HG03135 (cell line): Measurements from ENCODE around the gene NDN.
"Not testable (repeated sequence)": the region's sequence is repeated elsewhere in the genome, so short reads cannot be mapped to it uniquely, and the experiment has no call there.

ENCODE experiments used
- ATAC-seq: cut with Tn5 transposase; IDR thresholded peaks from one replicate; pipeline ENCODE4 v1.9.1; 2021; ENCODE audit warnings: mild to moderate bottlenecking, moderate library complexity; ENCODE audit not compliant: unreplicated experiment

NDN gene, protein sequence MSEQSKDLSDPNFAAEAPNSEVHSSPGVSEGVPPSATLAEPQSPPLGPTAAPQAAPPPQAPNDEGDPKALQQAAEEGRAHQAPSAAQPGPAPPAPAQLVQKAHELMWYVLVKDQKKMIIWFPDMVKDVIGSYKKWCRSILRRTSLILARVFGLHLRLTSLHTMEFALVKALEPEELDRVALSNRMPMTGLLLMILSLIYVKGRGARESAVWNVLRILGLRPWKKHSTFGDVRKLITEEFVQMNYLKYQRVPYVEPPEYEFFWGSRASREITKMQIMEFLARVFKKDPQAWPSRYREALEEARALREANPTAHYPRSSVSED

DNA sequence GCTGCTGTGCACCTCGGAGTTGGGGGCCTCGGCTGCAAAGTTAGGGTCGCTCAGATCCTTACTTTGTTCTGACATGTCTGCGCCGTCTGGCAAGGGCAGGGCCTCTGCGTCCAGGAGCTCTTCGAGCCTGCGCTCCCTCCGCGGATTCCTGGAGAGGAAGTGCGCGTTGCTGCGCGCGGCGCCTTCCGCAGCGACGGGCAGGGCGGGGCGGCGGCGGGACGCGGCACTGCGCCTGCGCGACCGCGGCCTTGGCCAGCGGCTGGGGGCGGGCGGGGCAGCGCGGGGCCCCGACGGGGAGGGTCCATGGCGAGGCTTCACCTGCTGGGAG, at the start of gene NDN:
Gene NDN (minus strand): TSS at position 163 of the 328 bp plus-strand sequence. CDS start 88 bp downstream, at position 75.
- ATAC-seq = no peak

DNA sequence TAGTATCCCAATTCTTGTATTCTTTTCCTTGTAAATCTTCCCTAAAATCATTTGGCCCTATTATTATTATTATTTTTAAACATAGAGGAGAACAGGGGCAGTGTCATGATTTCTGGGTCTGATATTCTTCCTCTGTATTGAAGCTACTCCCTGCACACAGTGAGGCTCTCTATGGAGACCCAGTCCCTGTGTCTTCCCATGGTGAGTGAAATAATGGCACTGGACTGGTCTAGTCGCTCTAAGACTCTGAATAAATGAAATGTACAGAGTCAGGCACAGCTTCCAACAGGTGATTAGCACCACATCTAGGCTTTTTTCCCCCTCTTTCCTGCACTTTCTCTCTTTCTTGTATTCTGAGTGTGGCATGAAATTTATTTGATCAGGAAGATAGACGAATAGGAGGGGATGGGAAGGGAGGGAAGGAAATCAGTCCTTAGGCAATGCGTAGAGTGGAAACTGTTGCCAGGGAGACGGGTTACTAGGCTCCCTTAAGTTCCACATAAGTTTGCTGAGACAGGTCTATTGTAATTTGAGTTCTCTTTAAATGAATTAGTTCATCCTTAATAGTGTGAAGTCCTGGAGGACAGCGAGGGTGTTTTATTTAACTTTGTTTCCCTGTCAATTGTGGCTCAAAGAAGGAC, 49.0 kb upstream of the NDN start:
- no peak for ATAC-seq

DNA sequence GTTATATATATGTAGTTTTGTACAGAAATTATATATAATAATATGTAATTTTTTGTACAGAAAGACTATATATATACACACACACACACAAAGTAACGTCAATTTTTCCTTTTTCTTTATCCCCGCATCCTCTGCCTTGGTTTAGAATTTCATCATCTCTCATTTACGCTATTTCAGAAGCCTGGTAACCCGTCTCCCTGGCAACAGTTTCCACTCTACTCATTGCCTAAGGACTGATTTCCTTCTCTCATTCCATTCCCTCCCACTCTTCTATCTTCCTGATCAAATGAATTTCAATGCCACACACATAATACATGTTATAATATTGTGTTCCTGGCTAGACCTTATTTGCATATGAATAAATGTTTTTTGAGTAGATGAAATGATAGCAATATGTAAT, 47.8 kb upstream of the NDN start:
- ATAC-seq = no peak

DNA sequence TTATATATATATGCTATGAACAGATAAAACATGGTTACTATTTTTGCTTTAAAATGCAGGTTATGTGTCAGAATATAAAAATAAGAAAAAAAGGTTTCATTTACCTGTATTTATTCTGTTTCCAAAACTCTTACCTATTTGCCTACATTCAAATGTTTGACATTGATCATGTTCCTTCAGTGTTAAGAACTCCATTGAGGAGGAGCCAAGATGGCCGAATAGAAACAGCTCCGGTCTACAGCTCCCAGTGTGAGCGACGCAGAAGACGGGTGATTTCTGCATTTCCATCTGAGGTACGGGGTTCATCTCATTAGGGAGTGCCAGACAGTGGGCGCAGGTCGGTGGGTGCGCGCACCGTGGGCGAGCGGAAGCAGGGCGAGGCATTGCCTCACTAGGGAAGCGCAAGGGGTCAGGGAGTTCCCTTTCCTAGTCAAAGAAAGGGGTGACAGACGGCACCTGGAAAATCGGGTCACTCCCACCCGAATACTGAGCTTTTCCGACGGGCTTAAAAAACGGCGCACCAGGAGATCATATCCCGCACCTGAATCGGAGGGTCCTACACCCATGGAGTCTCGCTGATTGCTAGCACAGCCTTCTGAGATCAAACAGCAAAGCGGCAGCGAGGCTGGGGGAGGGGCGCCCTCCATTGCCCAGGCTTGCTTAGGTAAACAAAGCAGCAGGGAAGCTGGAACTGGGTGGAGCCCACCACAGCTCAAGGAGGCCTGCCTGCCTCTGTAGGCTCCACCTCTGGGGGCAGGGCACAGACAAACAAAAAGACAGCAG, 27.0 kb upstream of the NDN start:
- not testable (repeated sequence) for ATAC-seq

DNA sequence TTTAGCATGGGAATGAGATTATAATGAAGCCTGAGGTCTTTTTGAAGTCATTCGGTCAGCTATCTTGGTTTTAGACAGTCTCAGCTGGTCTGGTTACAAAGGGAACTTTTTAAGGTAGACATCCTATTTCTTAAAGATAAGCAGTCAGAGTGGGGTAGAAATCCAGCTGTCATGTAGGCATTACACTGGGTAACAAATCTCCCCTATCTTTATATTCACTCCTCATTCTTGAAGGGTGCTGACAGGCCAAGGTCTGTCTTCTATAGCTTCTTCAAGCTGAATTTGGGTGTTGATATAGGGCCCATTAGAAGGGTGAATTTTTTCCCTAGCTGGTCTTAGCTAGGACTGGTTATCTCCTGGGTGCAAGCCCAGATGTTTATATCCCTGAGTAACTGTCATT, 21.2 kb upstream of the NDN start:
- no peak for ATAC-seq

DNA sequence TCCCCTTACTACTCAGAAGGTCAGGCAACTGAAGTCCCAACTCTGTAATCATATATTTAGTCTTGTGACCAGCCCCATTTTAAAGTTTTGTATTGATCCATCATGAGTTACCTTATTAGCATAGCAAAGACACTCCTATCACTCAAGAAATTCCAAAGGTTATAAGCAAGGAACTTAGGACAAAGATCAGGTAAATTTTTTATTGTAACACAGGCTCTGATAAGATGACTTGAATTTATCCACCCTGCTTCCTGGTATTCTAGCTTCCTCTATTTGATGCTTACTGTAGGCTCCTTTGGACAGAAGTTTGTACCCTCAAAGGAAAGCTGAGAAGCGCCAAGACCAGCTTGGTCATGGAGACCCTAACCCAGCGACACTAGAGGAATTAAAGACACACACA, 8.2 kb upstream of the NDN start:
- ATAC-seq = no peak

DNA sequence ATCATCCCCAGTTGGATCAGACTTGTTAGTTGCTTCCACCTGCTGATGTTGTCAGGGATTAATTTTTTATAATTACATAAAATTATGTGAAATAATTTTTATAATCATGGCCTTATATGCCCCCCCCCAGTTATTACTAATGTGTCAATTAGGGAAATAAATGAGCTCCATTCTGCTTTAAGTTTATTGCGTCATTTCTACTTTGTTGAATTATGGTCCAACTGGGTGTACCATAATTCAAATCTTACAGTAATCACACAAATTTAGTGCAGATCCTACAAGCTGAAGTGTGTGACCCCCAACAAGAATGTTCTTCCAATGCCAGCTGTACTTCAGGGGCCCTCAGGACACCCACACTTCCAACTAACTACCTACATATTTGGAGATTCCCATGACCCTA, 7.5 kb upstream of the NDN start:
- no peak for ATAC-seq

DNA sequence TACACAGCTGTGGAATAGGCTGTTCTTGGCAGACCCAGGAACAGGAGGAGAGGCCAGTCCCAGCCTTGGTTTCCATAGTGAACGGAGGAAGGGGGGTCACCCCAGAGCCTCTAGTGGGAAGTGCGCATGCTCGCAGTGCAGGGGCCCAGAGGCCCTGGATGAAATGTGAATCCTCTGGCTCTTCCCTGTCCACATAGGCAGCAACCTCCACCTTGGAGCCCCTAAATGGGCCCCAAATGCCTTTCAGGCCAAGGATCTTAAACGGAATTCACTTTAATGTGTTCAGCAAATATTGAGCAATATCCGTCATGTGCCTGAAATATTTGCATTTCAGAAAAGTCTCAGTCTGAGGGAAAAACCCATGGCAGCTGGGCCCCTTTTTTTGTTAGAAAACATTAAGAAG, 3.3 kb upstream of the NDN start:
- no peak for ATAC-seq

DNA sequence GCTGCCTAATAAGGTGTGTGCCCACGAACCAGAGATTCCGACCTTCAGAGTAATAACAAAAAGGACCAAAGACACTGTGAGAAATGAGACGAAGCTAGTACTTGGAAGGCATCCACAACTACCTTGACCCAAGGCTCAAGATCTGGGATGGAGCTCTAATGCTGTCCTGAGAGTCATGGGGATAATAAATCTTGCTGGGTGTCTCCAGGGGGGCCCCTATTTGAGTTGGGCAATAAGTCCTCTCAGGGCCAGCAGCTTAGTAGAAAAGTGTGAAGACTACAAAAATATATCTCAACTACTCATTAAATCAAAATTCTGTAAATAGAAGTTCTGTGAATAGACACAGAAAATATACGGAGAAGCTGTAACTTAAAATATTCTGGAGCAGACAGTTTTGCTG, 2.9 kb upstream of the NDN start:
- ATAC-seq = no peak

DNA sequence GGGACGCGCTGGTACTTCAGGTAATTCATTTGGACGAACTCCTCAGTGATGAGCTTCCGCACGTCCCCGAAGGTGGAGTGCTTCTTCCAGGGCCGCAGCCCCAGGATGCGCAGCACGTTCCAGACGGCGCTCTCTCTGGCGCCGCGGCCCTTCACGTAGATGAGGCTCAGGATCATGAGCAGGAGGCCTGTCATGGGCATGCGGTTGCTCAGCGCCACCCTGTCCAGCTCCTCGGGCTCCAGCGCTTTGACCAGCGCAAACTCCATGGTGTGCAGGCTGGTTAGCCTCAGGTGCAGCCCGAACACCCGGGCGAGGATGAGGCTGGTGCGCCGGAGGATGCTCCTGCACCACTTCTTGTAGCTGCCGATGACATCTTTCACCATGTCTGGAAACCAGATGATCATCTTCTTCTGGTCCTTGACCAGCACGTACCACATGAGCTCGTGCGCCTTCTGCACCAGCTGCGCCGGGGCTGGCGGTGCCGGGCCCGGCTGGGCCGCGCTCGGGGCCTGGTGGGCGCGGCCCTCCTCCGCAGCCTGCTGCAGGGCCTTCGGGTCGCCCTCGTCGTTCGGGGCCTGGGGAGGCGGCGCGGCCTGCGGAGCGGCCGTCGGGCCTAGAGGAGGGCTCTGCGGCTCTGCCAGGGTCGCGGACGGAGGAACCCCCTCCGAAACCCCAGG, 501 bp downstream of the NDN start:
- ATAC-seq = no peak

DNA sequence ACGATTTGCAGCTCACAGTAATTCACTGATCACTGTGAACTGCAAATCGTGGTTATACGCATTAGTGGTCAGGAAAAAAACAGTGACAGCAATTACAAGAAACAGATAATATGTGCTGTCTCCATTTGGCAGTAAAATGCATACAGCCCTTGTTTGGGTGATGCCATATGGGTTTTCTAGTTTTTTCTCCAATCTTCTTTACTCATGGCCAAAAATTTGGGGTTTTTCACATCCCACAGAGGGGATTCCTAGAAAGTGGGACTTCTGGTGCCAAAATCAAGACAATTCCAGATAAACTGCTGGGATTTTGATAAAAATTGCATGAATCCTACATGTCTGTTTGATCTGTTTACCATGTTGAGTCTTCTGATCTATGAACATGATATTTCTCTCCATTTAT, 15.6 kb downstream of the NDN start:
- ATAC-seq = no peak

DNA sequence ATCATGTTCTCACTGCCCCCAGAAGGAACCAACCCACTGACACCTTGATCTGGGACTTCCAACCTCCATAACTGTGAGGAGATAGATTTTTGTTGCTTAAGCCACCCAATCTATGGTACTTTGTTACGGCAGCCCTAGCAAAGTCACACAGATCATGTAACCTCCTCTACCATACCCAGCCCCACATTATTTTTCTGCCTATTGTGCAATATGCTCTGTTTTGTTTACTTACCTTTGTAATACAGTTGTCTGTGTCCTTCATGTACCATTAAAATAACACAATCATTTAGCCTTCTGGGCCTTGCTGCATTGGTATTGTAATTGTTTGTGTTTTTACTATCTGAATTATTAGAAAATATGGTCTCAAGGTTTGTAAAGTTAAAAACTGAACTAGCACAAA, 16.1 kb downstream of the NDN start:
- ATAC-seq = no peak

DNA sequence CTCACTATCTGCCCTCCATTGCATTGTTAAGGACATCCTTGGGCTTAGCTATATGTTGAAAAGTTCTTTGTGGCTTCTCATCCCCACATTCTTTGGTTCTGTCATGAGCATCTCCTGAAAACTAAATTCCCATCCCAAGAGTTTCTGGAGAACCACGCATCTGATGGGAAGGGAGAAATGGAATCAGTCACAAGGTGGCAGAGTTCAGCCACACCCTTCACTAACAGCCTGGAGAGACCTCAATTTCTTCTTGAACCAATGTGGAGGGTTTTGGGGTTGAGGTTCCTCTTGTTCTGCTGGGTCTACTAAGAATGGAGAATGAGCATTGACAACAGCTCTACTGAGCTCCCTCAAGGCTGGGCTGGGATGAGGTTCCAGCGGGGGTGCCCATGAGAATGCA, 23.9 kb downstream of the NDN start:
- no peak for ATAC-seq

DNA sequence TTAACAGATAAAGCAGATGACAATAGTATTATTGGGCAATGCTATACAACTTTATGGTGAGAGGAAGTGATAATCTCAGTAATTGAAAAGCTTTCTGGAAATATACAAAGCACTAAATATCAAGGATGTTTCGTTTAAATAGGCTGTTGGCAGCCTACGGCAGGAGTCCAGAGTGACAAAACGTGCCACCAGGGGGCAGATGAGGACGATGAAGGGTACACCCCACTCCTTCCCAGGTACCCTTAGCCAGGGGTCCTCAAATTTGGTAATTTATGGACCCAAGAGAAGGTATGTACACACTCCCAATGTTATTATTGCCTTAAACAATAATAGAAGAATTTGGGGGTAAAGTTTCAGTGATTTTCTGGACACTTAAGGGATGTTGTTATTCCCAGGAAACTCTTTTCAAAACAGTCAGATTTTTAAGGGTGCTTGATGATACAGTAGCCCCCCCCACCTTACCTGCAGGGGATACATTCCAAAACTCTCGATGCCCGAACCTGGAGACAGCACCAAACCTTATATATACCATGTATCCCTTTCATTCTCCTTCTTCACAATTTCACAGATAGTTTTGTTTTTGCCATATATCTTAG, 38.1 kb downstream of the NDN start:
- ATAC-seq = no peak

DNA sequence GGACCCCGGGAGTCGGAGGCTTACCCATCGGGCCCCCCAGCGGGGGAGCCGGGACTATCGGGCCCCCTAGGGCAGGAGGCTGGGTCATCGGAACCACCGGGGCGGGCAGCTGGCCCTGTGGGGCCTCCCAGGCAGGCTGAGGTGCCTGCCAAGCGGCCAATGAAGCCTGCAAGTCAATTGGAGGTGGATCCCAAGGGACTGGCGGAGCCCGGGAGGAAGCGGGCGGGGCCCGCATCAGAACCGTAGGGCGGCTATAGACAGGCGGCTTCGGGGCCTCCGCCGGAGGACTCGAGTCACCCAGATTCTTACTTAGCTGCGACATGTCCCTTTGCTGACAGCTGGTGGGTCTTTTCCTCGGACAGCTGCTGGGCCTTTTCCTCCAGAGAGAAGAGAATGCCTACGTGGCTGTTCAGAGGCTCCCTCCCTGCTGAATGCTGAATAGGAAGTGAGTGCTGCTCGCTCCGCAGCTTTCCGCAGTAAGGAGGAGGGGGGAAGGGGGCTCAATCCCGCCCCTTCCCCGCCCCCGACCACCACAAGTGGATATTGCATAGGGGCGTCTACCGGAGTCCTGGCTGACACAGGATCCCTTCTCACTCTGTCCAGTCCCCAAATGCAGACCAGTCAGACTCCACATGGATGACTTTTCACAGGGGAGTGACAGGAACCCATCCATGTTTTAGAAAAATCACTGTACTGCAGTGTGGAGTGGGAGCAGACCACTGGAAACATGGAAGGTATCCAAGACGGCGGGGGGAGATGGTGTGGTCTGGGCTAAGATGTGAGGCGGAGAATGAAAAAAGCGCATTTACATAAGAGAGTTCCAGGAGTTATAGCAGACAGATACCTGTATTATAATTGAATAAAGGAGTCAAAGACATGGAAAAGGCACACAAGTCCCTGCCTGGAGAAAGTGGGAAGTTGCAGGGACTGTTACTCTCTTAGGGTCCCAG, 39.4 kb downstream of the NDN start, which contains the start of gene MAGEL2:
Gene MAGEL2 (minus strand): TSS at position 447 of the 950 bp plus-strand sequence. CDS start 125 bp downstream, at position 322.
- no peak for ATAC-seq

DNA sequence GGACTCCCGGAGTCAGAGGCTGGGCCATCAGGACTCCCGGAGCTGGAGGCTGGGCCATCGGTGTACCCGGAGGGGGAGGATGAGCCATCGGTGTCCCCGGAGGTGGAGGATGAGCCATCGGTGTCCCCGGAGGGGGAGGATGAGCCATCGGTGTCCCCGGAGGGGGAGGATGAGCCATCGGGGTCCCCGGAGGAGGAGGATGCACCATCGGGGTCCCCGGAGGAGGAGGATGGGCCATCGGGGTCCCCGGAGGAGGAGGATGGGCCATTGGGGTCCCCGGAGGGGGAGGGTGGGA, 40.2 kb downstream of the NDN start:
- no peak for ATAC-seq

DNA sequence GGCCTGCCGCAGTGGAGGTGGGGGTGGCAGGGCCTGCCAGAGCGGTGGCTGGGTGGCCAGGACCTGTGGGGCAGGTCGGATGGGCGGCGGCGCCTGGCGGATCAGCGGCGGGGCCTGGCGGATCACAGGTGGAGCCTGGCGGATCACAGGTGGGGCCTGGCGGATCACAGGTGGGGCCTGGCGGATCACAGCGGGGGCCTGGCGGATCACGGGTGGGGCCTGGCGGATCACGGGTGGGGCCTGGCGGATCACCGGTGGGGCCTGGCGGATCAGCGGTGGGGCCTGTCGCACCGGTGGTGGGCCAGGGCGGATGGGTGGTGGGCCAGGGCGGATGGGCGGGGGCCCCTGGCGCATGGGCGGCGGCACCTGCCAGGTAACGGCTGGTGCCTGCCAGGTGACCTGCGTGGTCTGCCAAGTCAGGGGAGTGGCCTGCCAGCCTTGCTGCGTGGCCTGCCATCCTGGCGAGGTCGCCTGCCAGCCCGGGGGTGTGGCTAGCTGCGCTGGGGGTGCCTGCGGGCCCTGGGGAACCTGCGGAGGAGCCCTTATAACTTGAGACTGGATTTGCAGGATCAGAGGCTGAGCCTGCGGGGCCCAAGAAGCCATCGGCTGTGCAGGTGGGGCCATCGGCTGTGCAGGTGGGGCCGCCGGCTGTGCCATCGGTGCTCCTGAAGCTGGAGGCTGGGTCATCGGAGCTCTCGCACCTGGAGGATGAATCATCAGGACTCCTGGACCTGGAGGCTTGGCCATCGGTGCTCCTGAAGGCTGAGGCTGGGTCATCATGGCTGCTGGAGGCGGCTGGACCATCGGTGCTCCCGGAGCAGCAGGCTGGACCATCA, 40.7 kb downstream of the NDN start:
- ATAC-seq = no peak

DNA sequence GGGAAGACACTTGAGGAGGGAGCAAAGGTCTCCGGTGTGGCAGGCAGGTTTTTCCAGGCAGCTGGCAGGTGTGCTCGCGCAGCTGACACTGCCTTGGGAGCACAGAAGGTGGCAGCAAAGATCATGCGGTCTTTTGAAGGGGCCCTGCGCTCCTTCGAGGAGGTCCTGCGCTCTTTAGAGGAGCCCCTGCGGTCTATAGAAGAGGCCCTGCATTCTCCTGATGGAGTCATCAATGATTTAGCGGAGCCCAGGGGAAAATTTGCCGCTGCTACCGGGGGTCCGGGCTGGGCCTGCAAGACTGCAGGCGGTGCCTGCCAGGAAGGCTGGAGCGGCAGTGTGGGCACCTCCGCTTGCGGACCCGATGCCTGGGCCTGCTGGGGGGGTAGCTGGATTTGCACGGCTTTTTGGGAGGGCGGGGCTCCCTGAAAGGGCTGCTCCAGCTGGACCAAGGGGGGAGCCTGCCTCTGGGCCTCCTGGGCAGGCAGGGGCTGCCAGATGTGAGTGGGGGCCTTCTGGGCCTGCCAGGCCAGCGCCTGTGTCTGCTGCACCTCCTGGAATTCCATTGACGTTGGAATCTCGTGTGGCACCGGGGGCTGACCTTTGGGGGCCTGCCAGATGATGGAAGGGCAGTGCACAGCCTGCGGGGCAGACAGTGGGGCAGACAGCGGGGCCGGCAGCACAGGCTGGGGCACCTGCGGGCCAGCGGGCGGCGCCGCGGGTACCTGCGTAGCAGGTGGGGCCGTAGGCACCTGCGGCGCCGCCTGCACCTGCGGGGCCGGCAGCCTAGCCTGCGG, 41.5 kb downstream of the NDN start:
- ATAC-seq = no peak
